ENCODE data around the gene DDR1.
"Not testable (repeated sequence)": the region's sequence is repeated elsewhere in the genome, so short reads cannot be mapped to it uniquely, and the experiment has no call there.

DDR1 gene

DNA sequence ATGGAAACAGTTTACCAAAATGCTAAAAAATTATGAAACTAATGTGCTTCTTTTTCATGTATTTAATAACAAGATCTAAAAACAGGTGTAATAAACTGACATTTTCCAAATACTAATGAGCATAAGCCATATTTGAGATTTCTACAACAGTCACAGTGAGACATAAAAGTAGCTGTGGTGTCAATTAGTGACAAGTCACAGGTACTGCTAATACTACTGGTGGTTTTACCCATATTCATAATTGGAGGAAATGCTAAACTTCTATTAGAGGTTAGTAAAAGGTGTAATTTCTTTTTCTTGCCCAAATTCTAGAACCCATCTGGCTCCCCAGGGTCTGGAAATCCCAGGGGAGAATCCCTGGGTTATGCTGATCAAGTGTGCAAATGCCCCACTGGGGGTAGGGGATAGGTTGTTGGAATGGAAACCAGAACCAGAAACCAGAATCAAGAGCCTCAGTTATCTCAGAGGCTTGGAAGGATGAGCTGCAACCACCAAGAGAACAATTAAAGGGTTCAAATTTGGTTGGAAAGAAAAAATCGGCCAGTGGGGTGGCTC is 16.6 kb downstream of the DDR1 start:
- H3K9ac ChIP-seq (ENCODE audit: insufficient read length), result no peak overlapping the region
- TF ChIP-seq FOXP2 (optimal IDR thresholded peaks at IDR 0.05; ENCODE audit: control extremely low read depth, extremely low read length, insufficient read depth) (no peak), POLR2AphosphoS5 (IDR thresholded peaks at IDR 0.05; ENCODE audit: borderline replicate concordance, low read depth, low read length) (no peak), EZH2 (IDR thresholded peaks at IDR 0.05) (no peak)
- peaks cover 7% of the 10 kb centered on the region; the same call in 1 of the 2 replicates for H3K36me3 ChIP-seq (ENCODE audit: insufficient read depth, low read length)
- no peak overlapping the region for H3K4me3 ChIP-seq
- no peak for DNase-seq (ENCODE audit: low read depth, low spot score)
- no peak overlapping the region; the same call in 1 of the 2 replicates for H3K27ac ChIP-seq
- H3K9me3 ChIP-seq (ENCODE audit: low read depth, low read length), result no peaks in the 10 kb centered on the region

DNA sequence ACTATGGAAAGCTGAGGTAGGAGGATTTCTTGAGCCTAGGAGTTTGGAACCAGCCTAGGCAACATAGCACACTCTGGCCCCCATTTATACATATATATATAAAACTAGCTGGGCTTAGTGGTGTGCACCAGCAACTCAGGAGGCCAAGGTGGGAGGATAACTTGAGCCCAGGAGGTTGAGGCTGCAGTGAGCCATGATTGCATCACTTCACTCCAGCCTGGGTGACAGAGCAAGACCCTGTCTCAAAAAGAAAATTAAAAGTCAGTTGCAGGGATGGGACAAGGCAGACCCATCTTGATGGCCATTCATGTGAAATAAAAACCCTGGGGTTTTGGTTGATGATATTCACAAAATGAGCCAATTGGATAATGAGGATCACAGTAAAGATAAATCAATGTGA is 17.1 kb downstream of the DDR1 start:
- Histone ChIP-seq H3K36me3 (ENCODE audit: insufficient read depth, low read length) (peaks cover 7% of the 10 kb centered on the region; the same call in 1 of the 2 replicates), H3K9ac (ENCODE audit: insufficient read length) (no peak overlapping the region), H3K4me3 (no peak overlapping the region), H3K9me3 (ENCODE audit: low read depth, low read length) (no peaks in the 10 kb centered on the region), H3K27ac (no peak overlapping the region)
- TF ChIP-seq EZH2 (IDR thresholded peaks at IDR 0.05), result no peak
- TF ChIP-seq POLR2AphosphoS5 (IDR thresholded peaks at IDR 0.05; ENCODE audit: borderline replicate concordance, low read depth, low read length), result no peak
- no peak for TF ChIP-seq FOXP2 (optimal IDR thresholded peaks at IDR 0.05; ENCODE audit: control extremely low read depth, extremely low read length, insufficient read depth)
- DNase-seq (ENCODE audit: low read depth, low spot score), result no peak

DNA sequence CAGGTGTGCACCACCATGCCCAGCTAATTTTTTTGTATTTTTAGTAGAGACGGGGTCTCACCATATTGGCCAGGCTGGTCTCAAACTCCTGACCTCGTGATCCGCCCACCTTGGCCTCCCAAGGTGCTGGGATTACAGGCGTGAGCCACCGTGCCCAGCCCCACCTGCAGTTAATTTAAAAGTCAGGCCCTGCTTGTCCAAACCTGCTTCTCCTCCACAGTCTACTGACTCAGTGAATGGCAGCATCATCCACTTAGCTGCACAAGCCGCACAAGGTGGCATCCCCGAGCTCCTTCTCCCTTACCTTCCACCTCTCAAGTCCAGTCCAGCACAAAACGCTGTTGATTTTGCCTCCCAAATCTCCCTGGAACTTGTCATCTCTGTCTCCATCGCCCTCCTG is 17.9 kb downstream of the DDR1 start:
- not testable (repeated sequence) for DNase-seq (ENCODE audit: low read depth, low spot score); H3K36me3 ChIP-seq (ENCODE audit: insufficient read depth, low read length); H3K4me3 ChIP-seq; H3K9me3 ChIP-seq (ENCODE audit: low read depth, low read length); H3K27ac ChIP-seq; H3K9ac ChIP-seq (ENCODE audit: insufficient read length)

DNA sequence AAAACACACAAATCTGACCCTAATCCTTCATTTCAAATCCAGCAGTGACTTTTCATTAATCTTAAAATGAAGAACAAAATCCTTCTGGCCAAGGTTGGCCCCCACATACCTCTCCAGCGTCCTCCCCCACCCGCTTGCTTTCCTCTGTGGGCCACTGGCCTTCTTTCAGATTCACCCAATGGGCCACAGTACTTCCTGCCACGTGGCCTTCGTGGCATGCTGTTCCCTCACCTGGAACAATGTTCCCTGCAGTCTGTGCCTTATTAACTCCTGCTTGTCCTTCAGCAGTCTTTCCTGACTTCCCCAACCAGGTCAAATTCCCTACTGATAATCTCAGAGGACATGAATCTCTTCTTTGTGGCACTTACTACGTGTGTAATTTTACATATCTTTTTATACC is 18.4 kb downstream of the DDR1 start:
- TF ChIP-seq POLR2AphosphoS5 (IDR thresholded peaks at IDR 0.05; ENCODE audit: borderline replicate concordance, low read depth, low read length) (no peak), FOXP2 (optimal IDR thresholded peaks at IDR 0.05; ENCODE audit: control extremely low read depth, extremely low read length, insufficient read depth) (no peak), EZH2 (IDR thresholded peaks at IDR 0.05) (no peak)

GRCh38 chr6:30903236-30903635 is 18.9 kb downstream of the DDR1 start:
- Histone ChIP-seq H3K4me3 (no peak overlapping the region), H3K36me3 (ENCODE audit: insufficient read depth, low read length) (peaks cover 3% of the 10 kb centered on the region; the same call in 1 of the 2 replicates), H3K9me3 (ENCODE audit: low read depth, low read length) (no peaks in the 10 kb centered on the region), H3K9ac (ENCODE audit: insufficient read length) (no peak overlapping the region), H3K27ac (no peak overlapping the region)
- no peak for DNase-seq (ENCODE audit: low read depth, low spot score)
- no peak for TF ChIP-seq EZH2 (IDR thresholded peaks at IDR 0.05)
- no peak for TF ChIP-seq FOXP2 (optimal IDR thresholded peaks at IDR 0.05; ENCODE audit: control extremely low read depth, extremely low read length, insufficient read depth)
- TF ChIP-seq POLR2AphosphoS5 (IDR thresholded peaks at IDR 0.05; ENCODE audit: borderline replicate concordance, low read depth, low read length), result no peak

More for the DNA sequence above, 18.4 kb downstream of the DDR1 start:
- no peak for DNase-seq (ENCODE audit: low read depth, low spot score)
- Histone ChIP-seq H3K9ac (ENCODE audit: insufficient read length) (no peak overlapping the region), H3K27ac (no peak overlapping the region), H3K36me3 (ENCODE audit: insufficient read depth, low read length) (peaks cover 7% of the 10 kb centered on the region; the same call in 1 of the 2 replicates), H3K4me3 (no peak overlapping the region), H3K9me3 (ENCODE audit: low read depth, low read length) (no peaks in the 10 kb centered on the region)

GRCh38 chr6:30907290-30907757 is 23.0 kb downstream of the DDR1 start:
- H3K9ac ChIP-seq (ENCODE audit: insufficient read length); DNase-seq (ENCODE audit: low read depth, low spot score); H3K9me3 ChIP-seq (ENCODE audit: low read depth, low read length); H3K27ac ChIP-seq: not testable (repeated sequence)
- Histone ChIP-seq H3K36me3 (ENCODE audit: insufficient read depth, low read length) (peaks cover 14% of the 10 kb centered on the region; the same call in 1 of the 2 replicates), H3K4me3 (peak overlapping the region; percentile 100)

- peak; percentile 96 for DNase-seq (ENCODE audit: low read depth, low spot score)
- TF ChIP-seq FOXP2 (optimal IDR thresholded peaks at IDR 0.05; ENCODE audit: control extremely low read depth, extremely low read length, insufficient read depth), result no peak
- no peak for TF ChIP-seq EZH2 (IDR thresholded peaks at IDR 0.05)
- no peak; the same call in 1 of the 2 replicates for TF ChIP-seq POLR2AphosphoS5 (IDR thresholded peaks at IDR 0.05; ENCODE audit: borderline replicate concordance, low read depth, low read length)
- Histone ChIP-seq H3K27ac (no peak within 1 kb of the TSS), H3K4me3 (peak within 1 kb of the TSS; percentile 100), H3K9ac (ENCODE audit: insufficient read length) (peak within 1 kb of the TSS; percentile 96), H3K9me3 (ENCODE audit: low read depth, low read length) (no peaks in the 10 kb centered on the region), H3K36me3 (ENCODE audit: insufficient read depth, low read length) (peaks cover 14% of the 10 kb centered on the region; the same call in 1 of the 2 replicates)
These were observed 23.7 kb downstream of the DDR1 start, which contains the start of gene GTF2H4 for GRCh38 chr6:30907758-30908591. Gene GTF2H4 (plus strand): TSS chr6:30908207.

GRCh38 chr6:30908700-30909099 is 24.4 kb downstream of the DDR1 start:
- H3K9ac ChIP-seq (ENCODE audit: insufficient read length), result peak overlapping the region; percentile 96
- no peaks in the 10 kb centered on the region for H3K9me3 ChIP-seq (ENCODE audit: low read depth, low read length)
- H3K4me3 ChIP-seq, result peak overlapping the region; percentile 100
- H3K27ac ChIP-seq, result no peak overlapping the region
- H3K36me3 ChIP-seq (ENCODE audit: insufficient read depth, low read length), result peaks cover 21% of the 10 kb centered on the region; the same call in 1 of the 2 replicates
- TF ChIP-seq EZH2 (IDR thresholded peaks at IDR 0.05), result no peak
- TF ChIP-seq FOXP2 (optimal IDR thresholded peaks at IDR 0.05; ENCODE audit: control extremely low read depth, extremely low read length, insufficient read depth), result no peak
- TF ChIP-seq POLR2AphosphoS5 (IDR thresholded peaks at IDR 0.05; ENCODE audit: borderline replicate concordance, low read depth, low read length), result no peak
- DNase-seq (ENCODE audit: low read depth, low spot score), result no peak

GRCh38 chr6:30910473-30910872 is 26.2 kb downstream of the DDR1 start:
- H3K9ac ChIP-seq (ENCODE audit: insufficient read length); H3K9me3 ChIP-seq (ENCODE audit: low read depth, low read length); H3K4me3 ChIP-seq; H3K27ac ChIP-seq; DNase-seq (ENCODE audit: low read depth, low spot score): not testable (repeated sequence)
- H3K36me3 ChIP-seq (ENCODE audit: insufficient read depth, low read length), result peaks cover 21% of the 10 kb centered on the region; the same call in 1 of the 2 replicates
